GM19023 (cell line): ENCODE data around the gene LUC7L3.
A peak's percentile ranks its signal among the peaks of the same experiment; 100 is the strongest.

Experiments used
- ATAC-seq: cut with Tn5 transposase; IDR thresholded peaks from one replicate; pipeline ENCODE4 v1.9.1; 2021; ENCODE audit warnings: mild to moderate bottlenecking, moderate library complexity; ENCODE audit not compliant: unreplicated experiment

LUC7L3 gene

GRCh38 chr17:50685691-50686493, 33.5 kb upstream of the LUC7L3 start:
- ATAC-seq, result no peak

- ATAC-seq, result no peak
These were observed 32.8 kb upstream of the LUC7L3 start for GRCh38 chr17:50686494-50687199.

GRCh38 chr17:50687200-50688066, 32.0 kb upstream of the LUC7L3 start:
- ATAC-seq, result no peak

- ATAC-seq, result no peak
These were observed 31.2 kb upstream of the LUC7L3 start for GRCh38 chr17:50688245-50688644.

- no peak for ATAC-seq
These were observed 30.2 kb upstream of the LUC7L3 start for GRCh38 chr17:50689251-50689650.

GRCh38 chr17:50689956-50690886, 29.2 kb upstream of the LUC7L3 start:
- ATAC-seq, result no peak

GRCh38 chr17:50690887-50691549, 28.4 kb upstream of the LUC7L3 start:
- no peak for ATAC-seq

GRCh38 chr17:50691550-50692447, 27.6 kb upstream of the LUC7L3 start:
- no peak for ATAC-seq

- ATAC-seq, result no peak
These were observed 26.9 kb upstream of the LUC7L3 start for GRCh38 chr17:50692448-50693035.

GRCh38 chr17:50693036-50693682, 26.2 kb upstream of the LUC7L3 start:
- no peak for ATAC-seq

- ATAC-seq, result no peak
These were observed 23.0 kb upstream of the LUC7L3 start for GRCh38 chr17:50696365-50696879.

- no peak for ATAC-seq
These were observed 22.3 kb upstream of the LUC7L3 start for GRCh38 chr17:50697062-50697461.

GRCh38 chr17:50697663-50698272, 21.6 kb upstream of the LUC7L3 start:
- ATAC-seq, result no peak

GRCh38 chr17:50699410-50699809, 20.0 kb upstream of the LUC7L3 start:
- ATAC-seq, result no peak

GRCh38 chr17:50703162-50703561, 16.2 kb upstream of the LUC7L3 start:
- ATAC-seq, result no peak

GRCh38 chr17:50707289-50708049, 11.9 kb upstream of the LUC7L3 start, which contains the start of gene ANKRD40:
TSS of gene ANKRD40 (minus strand) at chr17:50707914. CDS start at chr17:50707654, 260 bp downstream.
- ATAC-seq, result peak; percentile 79
